Liver (tissue), 9 donors: Measurements from ENCODE around the gene XYLT2. TPM values are rescaled to one million over a fixed set of nuclear protein-coding genes. Genes with fewer than 3 reads are reported as not detected.

Experiments used
- DNase-seq: peaks from one replicate; pipeline ENCODE4 v3.0.0-alpha.2; 2017; ENCODE audit warnings: low spot score
- H3K27ac ChIP-seq, 2 donors: one replicate each; pipeline ENCODE4 v1.7.0; 2013; ENCODE audit warnings: inconsistent platforms in 2 of 2, low read length in 2 of 2, control low read depth in 1 of 2, low read depth in 1 of 2, mild to moderate bottlenecking in 1 of 2
- H3K27me3 ChIP-seq, 4 donors: one replicate each; pipeline versions ENCODE4 v1.6.1 to v1.7.0; 2013; ENCODE audit warnings: low read length in 3 of 4, inconsistent platforms in 1 of 4, mild to moderate bottlenecking in 1 of 4, moderate library complexity in 1 of 4; ENCODE audit not compliant: control insufficient read depth in 4 of 4, insufficient read depth in 4 of 4
- H3K36me3 ChIP-seq, 4 donors: one replicate each; pipeline versions ENCODE4 v1.6.1 to v1.7.0; 2013; ENCODE audit warnings: low read length in 3 of 4, mild to moderate bottlenecking in 3 of 4, low read depth in 1 of 4, moderate library complexity in 1 of 4; ENCODE audit not compliant: control insufficient read depth in 4 of 4, insufficient read depth in 3 of 4
- H3K4me1 ChIP-seq, 4 donors: one replicate each; pipeline versions ENCODE4 v1.6.1 to v1.7.0; 2013; ENCODE audit warnings: low read length in 3 of 4, mild to moderate bottlenecking in 3 of 4, moderate library complexity in 1 of 4; ENCODE audit not compliant: control insufficient read depth in 4 of 4, insufficient read depth in 4 of 4
- H3K4me3 ChIP-seq, 3 donors: one replicate each; pipeline versions ENCODE4 v1.6.1 to v1.7.0; 2013; ENCODE audit warnings: low read length in 3 of 3, control low read depth in 1 of 3, low read depth in 1 of 3, mild to moderate bottlenecking in 1 of 3
- H3K9ac ChIP-seq, 2 donors: one replicate each; pipeline ENCODE4 v1.7.0; 2013; ENCODE audit warnings: low read length in 2 of 2, mild to moderate bottlenecking in 2 of 2, moderate library complexity in 2 of 2, control low read depth in 1 of 2, low read depth in 1 of 2
- H3K9me3 ChIP-seq, 4 donors: one replicate each; pipeline versions ENCODE4 v1.6.1 to v1.7.0; 2013; ENCODE audit warnings: low read length in 3 of 4; ENCODE audit not compliant: control insufficient read depth in 4 of 4
- ATF3 ChIP-seq: IDR thresholded peaks from 2 replicates; pipeline ENCODE4 v1.6.1; 2016; ENCODE audit warnings: antibody characterized with exemption
- CTCF ChIP-seq: fragments of 150-350 bp; IDR thresholded peaks from 2 replicates; pipeline ENCODE4 v1.5.1; 2017; ENCODE audit warnings: improper control_type of control experiment, low read depth, low read length; ENCODE audit not compliant: missing input control
- FOXA1 ChIP-seq: IDR thresholded peaks from 2 replicates; pipeline ENCODE4 v1.6.1; 2016; ENCODE audit warnings: antibody characterized with exemption
- FOXA2 ChIP-seq: IDR thresholded peaks from 2 replicates; pipeline ENCODE4 v1.6.1; 2016; ENCODE audit warnings: antibody characterized with exemption
- GABPA ChIP-seq, 2 donors: IDR thresholded peaks in 1 of 2; conservative IDR thresholded peaks in 1 of 2; 2 replicates each; pipeline ENCODE4 v1.6.1; 2016; ENCODE audit warnings: antibody characterized with exemption in 2 of 2, mild to moderate bottlenecking in 1 of 2, moderate library complexity in 1 of 2
- HNF4A ChIP-seq, 2 donors: conservative IDR thresholded peaks; 2 replicates each; pipeline ENCODE4 v1.6.1; 2016; ENCODE audit warnings: antibody characterized with exemption in 2 of 2, mild to moderate bottlenecking in 2 of 2
- HNF4G ChIP-seq: IDR thresholded peaks from 2 replicates; pipeline ENCODE4 v1.6.1; 2016; ENCODE audit warnings: antibody characterized with exemption
- MAX ChIP-seq: IDR thresholded peaks from 2 replicates; pipeline ENCODE4 v1.6.1; 2016; ENCODE audit warnings: antibody characterized with exemption
- NR2F2 ChIP-seq: IDR thresholded peaks from 2 replicates; pipeline ENCODE4 v1.6.1; 2016; ENCODE audit warnings: antibody characterized with exemption
- RAD21 ChIP-seq, 2 donors: IDR thresholded peaks; 2 replicates each; pipeline ENCODE4 v1.6.1; 2016; ENCODE audit warnings: antibody characterized with exemption in 2 of 2, mild to moderate bottlenecking in 2 of 2
- REST ChIP-seq: IDR thresholded peaks from 2 replicates; pipeline ENCODE4 v1.6.1; 2016; ENCODE audit warnings: antibody characterized with exemption, mild to moderate bottlenecking
- SP1 ChIP-seq: IDR thresholded peaks from 2 replicates; pipeline ENCODE4 v1.6.1; 2018; ENCODE audit warnings: antibody characterized with exemption, mild to moderate bottlenecking
- TAF1 ChIP-seq: conservative IDR thresholded peaks from 2 replicates; pipeline ENCODE4 v1.6.1; 2016; ENCODE audit warnings: antibody characterized with exemption, mild to moderate bottlenecking
- YY1 ChIP-seq: IDR thresholded peaks from 2 replicates; pipeline ENCODE4 v1.6.1; 2016; ENCODE audit warnings: antibody characterized with exemption, mild to moderate bottlenecking
- ZBTB33 ChIP-seq: IDR thresholded peaks from 2 replicates; pipeline ENCODE4 v1.6.1; 2016; ENCODE audit warnings: antibody characterized with exemption
- WGBS: extraction: QIAGEN DNeasy Blood & Tissue Kit; methylation state at CpG from one replicate; pipeline ENCODE4 v1.1.7; 2013; 5-methylcytosine and 5-hydroxymethylcytosine counted together
- polyA plus RNA-seq, 2 donors: library from polyadenylated mRNA; stranded (reverse) in 1 of 2; unstranded in 1 of 2; fragments of 200-250 nt in 1 of 2; fragments of >200 nt in 1 of 2; fragmentation: Nextera tagmentation in 1 of 2; extraction: Ambion mirVana in 1 of 2; gene quantifications; one replicate each; pipeline versions ENCODE4 v1.2.1 to v1.2.3, GENCODE V29; 2013 to 2015
- total RNA-seq, 2 donors: library from RNA; depleted of rRNA; stranded (reverse); fragments of >200 nt; gene quantifications; one replicate each; pipeline ENCODE4 v1.2.3, GENCODE V29; 2014
- donor health status: healthy.
- donor health status: healthy.
- donor health status: healthy.
- donor health status: healthy.
- donor health status: healthy.

The XYLT2 gene
- total and polyA plus RNA-seq, 4 donors, result 5.3 to 11.3 (median 8.2) TPM

GRCh38 chr17:50347117-50347893 lies 1.4 kb downstream of the XYLT2 start:
- DNase-seq, result no peak
- Histone ChIP-seq H3K27me3 (no peaks in the 10 kb centered on the region), H3K9me3 (no peaks in the 10 kb centered on the region), H3K4me3 (peak overlapping the region; percentile 11 to 92 (median 58)), H3K36me3 (no peaks in the 10 kb centered on the region), H3K4me1 (peaks cover 6 to 17% (median 11%) of the 10 kb centered on the region in 4 donors), H3K9ac (no peak overlapping the region), H3K27ac (no peak overlapping the region)
- TF ChIP-seq NR2F2 (no peak), FOXA2 (no peak), HNF4A (conservative IDR thresholded peaks at IDR 0.05) (no peak), FOXA1 (no peak), SP1 (no peak), CTCF (no peak), REST (no peak), HNF4G (no peak)
- WGBS, result 67% methylated on average over 17 of the region's 17 CpGs

GRCh38 chr17:50347894-50348291 lies 2.0 kb downstream of the XYLT2 start:
- no peaks in the 10 kb centered on the region for H3K27me3 ChIP-seq
- DNase-seq, result no peak
- no peaks in the 10 kb centered on the region for H3K36me3 ChIP-seq
- TF ChIP-seq YY1, result no peak
- no peak for TF ChIP-seq FOXA1
- TF ChIP-seq GABPA (IDR thresholded peaks at IDR 0.05 in 1 of 2, conservative IDR thresholded peaks at IDR 0.05 in 1 of 2), result no peak
- no peak for TF ChIP-seq TAF1
- TF ChIP-seq ATF3, result no peak
- TF ChIP-seq MAX, result no peak
- no peak for TF ChIP-seq SP1
- no peak for TF ChIP-seq NR2F2
- no peak for TF ChIP-seq ZBTB33
- no peak for TF ChIP-seq FOXA2
- TF ChIP-seq RAD21 (IDR thresholded peaks at IDR 0.05), result no peak
- H3K27ac ChIP-seq, result no peak overlapping the region
- no peak overlapping the region for H3K9ac ChIP-seq
- H3K4me1 ChIP-seq, result peaks cover 6 to 17% (median 11%) of the 10 kb centered on the region in 4 donors
- H3K4me3 ChIP-seq, result no peak overlapping the region
- 80% methylated on average over 3 of the region's 3 CpGs for WGBS
- H3K9me3 ChIP-seq, result no peaks in the 10 kb centered on the region
